ENCODE results near the gene SURF4. TPM values are rescaled to one million over a fixed set of nuclear protein-coding genes. Genes with fewer than 3 reads are reported as not detected.

The SURF4 gene
- total RNA-seq, 2 donors from 2014 or later = 178 to 187 TPM

GRCh38 chr9:133351526-133351907 lies 24.3 kb downstream of the SURF4 start:
- no peak for TF ChIP-seq CTCF (conservative IDR thresholded peaks at IDR 0.05)
- H3K27me3 ChIP-seq (ENCODE audit: control insufficient read depth, insufficient read depth, low read length, poor library complexity, severe bottlenecking) = no peaks in the 10 kb centered on the region
- Mint-ChIP-seq H3K4me1 (peaks cover 22% of the 10 kb centered on the region), H3K9me3 (no peaks in the 10 kb centered on the region), H3K36me3 (ENCODE audit: low read depth) (peaks cover 57% of the 10 kb centered on the region), H3K4me3 (no peak overlapping the region), H3K27ac (peak overlapping the region; percentile 75), H3K27me3 (ENCODE audit: insufficient read depth) (no peaks in the 10 kb centered on the region)
- H3K4me1 ChIP-seq (ENCODE audit: control insufficient read depth, insufficient read depth, low read length) = no peaks in the 10 kb centered on the region
- no peaks in the 10 kb centered on the region for H3K9me3 ChIP-seq (ENCODE audit: control insufficient read depth, low read length)
- no peak for DNase-seq
- no peak overlapping the region for H3K27ac ChIP-seq (ENCODE audit: low read depth, low read length)
- no peak overlapping the region for H3K9ac ChIP-seq (ENCODE audit: extremely low read depth, low read length, poor library complexity, severe bottlenecking)
- H3K4me3 ChIP-seq (ENCODE audit: low read length) = no peak overlapping the region
- 94 to 100% methylated on average over 1 to 3 of the region's 3 CpGs for WGBS, 2 experiments (ENCODE audit: insufficient coverage in 1 of 2, insufficient read length in 1 of 2)
- H3K36me3 ChIP-seq (ENCODE audit: control insufficient read depth, insufficient read depth, low read length) = peaks cover 49% of the 10 kb centered on the region

- Mint-ChIP-seq H3K4me1 (peaks cover 24% of the 10 kb centered on the region), H3K9me3 (no peaks in the 10 kb centered on the region), H3K4me3 (peak overlapping the region; percentile 98), H3K27ac (peak overlapping the region; percentile 99), H3K27me3 (ENCODE audit: insufficient read depth) (no peaks in the 10 kb centered on the region), H3K36me3 (ENCODE audit: low read depth) (peaks cover 70% of the 10 kb centered on the region)
- no peaks in the 10 kb centered on the region for H3K4me1 ChIP-seq (ENCODE audit: control insufficient read depth, insufficient read depth, low read length)
- peaks cover 61% of the 10 kb centered on the region for H3K36me3 ChIP-seq (ENCODE audit: control insufficient read depth, insufficient read depth, low read length)
- H3K9ac ChIP-seq (ENCODE audit: extremely low read depth, low read length, poor library complexity, severe bottlenecking) = no peak overlapping the region
- no peak for DNase-seq
- H3K27me3 ChIP-seq (ENCODE audit: control insufficient read depth, insufficient read depth, low read length, poor library complexity, severe bottlenecking) = no peaks in the 10 kb centered on the region
- no peaks in the 10 kb centered on the region for H3K9me3 ChIP-seq (ENCODE audit: control insufficient read depth, low read length)
- no peak for TF ChIP-seq CTCF (conservative IDR thresholded peaks at IDR 0.05)
- peak overlapping the region; percentile 83 for H3K4me3 ChIP-seq (ENCODE audit: low read length)
- no peak overlapping the region for H3K27ac ChIP-seq (ENCODE audit: low read depth, low read length)
- 88 to 90% methylated on average over 15 of the region's 15 CpGs for WGBS, 2 experiments (ENCODE audit: insufficient coverage in 1 of 2, insufficient read length in 1 of 2)
Observed at GRCh38 chr9:133349965-133350616, 25.8 kb downstream of the SURF4 start.

GRCh38 chr9:133348718-133349573 lies 26.9 kb downstream of the SURF4 start:
- Histone ChIP-seq H3K27ac (ENCODE audit: low read depth, low read length) (peak overlapping the region; percentile 95), H3K4me1 (ENCODE audit: control insufficient read depth, insufficient read depth, low read length) (no peaks in the 10 kb centered on the region), H3K9me3 (ENCODE audit: control insufficient read depth, low read length) (no peaks in the 10 kb centered on the region), H3K9ac (ENCODE audit: extremely low read depth, low read length, poor library complexity, severe bottlenecking) (peak overlapping the region; percentile 98), H3K36me3 (ENCODE audit: control insufficient read depth, insufficient read depth, low read length) (peaks cover 71% of the 10 kb centered on the region), H3K27me3 (ENCODE audit: control insufficient read depth, insufficient read depth, low read length, poor library complexity, severe bottlenecking) (no peaks in the 10 kb centered on the region), H3K4me3 (ENCODE audit: low read length) (peak overlapping the region; percentile 83)
- no peak for TF ChIP-seq CTCF (conservative IDR thresholded peaks at IDR 0.05)
- no peaks in the 10 kb centered on the region for H3K27me3 Mint-ChIP-seq (ENCODE audit: insufficient read depth)
- no peak for DNase-seq
- H3K36me3 Mint-ChIP-seq (ENCODE audit: low read depth) = peaks cover 79% of the 10 kb centered on the region
- H3K4me3 Mint-ChIP-seq = peak overlapping the region; percentile 98
- WGBS, 2 experiments (ENCODE audit: insufficient coverage in 1 of 2, insufficient read length in 1 of 2) = 18 to 28% methylated on average over 12 to 25 of the region's 25 CpGs
- peak overlapping the region; percentile 99 for H3K27ac Mint-ChIP-seq
- no peaks in the 10 kb centered on the region for H3K9me3 Mint-ChIP-seq
- H3K4me1 Mint-ChIP-seq = peaks cover 24% of the 10 kb centered on the region

Measured in endodermal cell (in vitro differentiated cells).